Bronchial epithelial cell (primary cell): ENCODE measurements around the gene GPR75. TPM values are rescaled to one million over a fixed set of nuclear protein-coding genes. Genes with fewer than 3 reads are reported as not detected.
A peak's percentile ranks its signal among the peaks of the same experiment; 100 is the strongest.

Source experiments
- DNase-seq: peaks from one replicate; pipeline ENCODE4 v3.0.0-alpha.2; 2010; ENCODE audit warnings: low read depth
- FAIRE-seq: peaks from 2 replicates; lab custom pipeline; 2011; peaks lifted over from hg19 to GRCh38; lab: Jason Lieb, UNC
- H3K27me3 ChIP-seq: 2 replicates; pipeline ENCODE4 v1.5.1; 2011; ENCODE audit warnings: low read length; ENCODE audit not compliant: control insufficient read depth, insufficient read depth
- H3K36me3 ChIP-seq: 2 replicates; pipeline ENCODE4 v1.5.1; 2011; ENCODE audit warnings: low read length; ENCODE audit not compliant: control insufficient read depth, insufficient read depth
- H3K4me3 ChIP-seq: 2 replicates; pipeline ENCODE4 v1.5.1; 2011; ENCODE audit warnings: mild to moderate bottlenecking, low read depth, low read length, control low read depth
- total RNA-seq: library from RNA; depleted of rRNA; stranded (reverse); fragments of >200 nt; gene quantifications from 2 replicates; pipeline ENCODE4 v1.2.1, GENCODE V29; 2014
- TF ChIP-seq, protein P1 (sequence below): IDR thresholded peaks from 2 replicates; pipeline ENCODE4 v1.5.1; 2011; ENCODE audit warnings: mild to moderate bottlenecking, moderate library complexity, low read length, control low read depth, inconsistent platforms; ENCODE audit not compliant: insufficient read depth, severe bottlenecking

GPR75 gene
- total RNA-seq, 1 donor from 2014 or later, result 0.79 TPM

DNA sequence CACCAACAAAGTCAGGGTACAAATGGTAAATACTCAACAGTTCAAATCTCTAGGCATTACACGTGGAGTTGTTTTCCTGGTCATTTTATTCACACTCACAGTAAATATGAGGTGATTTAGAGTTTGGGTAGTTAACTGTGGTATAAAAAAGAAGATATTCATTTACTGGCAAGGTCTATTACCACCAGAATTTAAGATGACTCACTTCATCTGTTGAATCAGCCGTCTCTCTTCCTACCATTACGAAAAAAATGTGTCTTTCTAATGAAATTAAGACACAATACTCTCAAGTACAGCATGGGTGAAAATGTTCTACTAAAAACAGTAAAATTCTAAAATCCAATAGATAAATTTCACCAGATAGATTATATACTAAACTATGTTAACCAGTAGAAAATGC lies 21.0 kb upstream of the GPR75 start:
- Histone ChIP-seq H3K27me3 (no peaks in the 10 kb centered on the region), H3K36me3 (peaks cover 2% of the 10 kb centered on the region), H3K4me3 (no peak overlapping the region)
- TF ChIP-seq, protein P1, sequence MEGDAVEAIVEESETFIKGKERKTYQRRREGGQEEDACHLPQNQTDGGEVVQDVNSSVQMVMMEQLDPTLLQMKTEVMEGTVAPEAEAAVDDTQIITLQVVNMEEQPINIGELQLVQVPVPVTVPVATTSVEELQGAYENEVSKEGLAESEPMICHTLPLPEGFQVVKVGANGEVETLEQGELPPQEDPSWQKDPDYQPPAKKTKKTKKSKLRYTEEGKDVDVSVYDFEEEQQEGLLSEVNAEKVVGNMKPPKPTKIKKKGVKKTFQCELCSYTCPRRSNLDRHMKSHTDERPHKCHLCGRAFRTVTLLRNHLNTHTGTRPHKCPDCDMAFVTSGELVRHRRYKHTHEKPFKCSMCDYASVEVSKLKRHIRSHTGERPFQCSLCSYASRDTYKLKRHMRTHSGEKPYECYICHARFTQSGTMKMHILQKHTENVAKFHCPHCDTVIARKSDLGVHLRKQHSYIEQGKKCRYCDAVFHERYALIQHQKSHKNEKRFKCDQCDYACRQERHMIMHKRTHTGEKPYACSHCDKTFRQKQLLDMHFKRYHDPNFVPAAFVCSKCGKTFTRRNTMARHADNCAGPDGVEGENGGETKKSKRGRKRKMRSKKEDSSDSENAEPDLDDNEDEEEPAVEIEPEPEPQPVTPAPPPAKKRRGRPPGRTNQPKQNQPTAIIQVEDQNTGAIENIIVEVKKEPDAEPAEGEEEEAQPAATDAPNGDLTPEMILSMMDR, result no peak
- FAIRE-seq, result no peak
- DNase-seq, result peak; percentile 49

DNA sequence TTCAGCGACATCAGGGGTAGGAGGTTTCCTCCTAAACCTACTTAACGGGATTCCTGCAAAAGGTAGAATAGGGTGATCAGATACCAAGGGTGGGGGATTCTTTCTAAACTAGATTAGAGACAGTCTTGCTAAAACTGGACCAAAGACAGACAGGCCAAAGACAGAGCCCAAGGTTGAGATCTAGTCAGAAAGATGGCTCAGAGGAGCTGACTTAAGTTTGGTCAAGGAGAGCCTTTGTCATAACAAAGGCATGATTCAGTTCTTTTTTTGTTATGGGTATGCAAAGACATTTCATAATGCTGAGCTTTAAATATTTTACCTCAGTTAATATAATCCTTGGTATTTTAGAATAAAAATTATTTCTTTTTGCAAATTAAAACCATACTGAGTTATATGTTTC lies 17.8 kb upstream of the GPR75 start:
- FAIRE-seq, result no peak
- no peaks in the 10 kb centered on the region for H3K27me3 ChIP-seq
- TF ChIP-seq, protein P1, result no peak
- H3K36me3 ChIP-seq, result peaks cover 6% of the 10 kb centered on the region
- H3K4me3 ChIP-seq, result no peak overlapping the region
- no peak for DNase-seq

DNA sequence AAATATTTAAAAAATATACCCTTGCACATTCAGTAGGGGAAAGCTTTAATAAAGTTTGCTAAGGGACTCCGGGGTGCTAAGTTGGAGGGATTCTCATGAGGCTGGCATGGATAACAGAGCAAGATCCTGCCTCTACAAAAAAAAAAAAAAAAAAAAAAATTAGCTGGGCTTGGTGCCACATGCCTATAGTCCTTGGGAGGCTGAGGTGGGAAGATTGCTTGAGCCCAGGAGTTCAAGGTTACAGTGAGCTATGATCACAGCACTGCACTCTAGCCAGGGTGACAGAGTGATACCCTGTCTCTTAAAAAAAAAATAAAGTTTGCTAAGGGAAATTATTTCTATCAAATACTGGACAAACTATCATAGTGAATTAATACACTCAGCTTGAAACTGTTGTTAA lies 17.3 kb upstream of the GPR75 start:
- TF ChIP-seq, protein P1, result no peak
- H3K36me3 ChIP-seq, result peaks cover 6% of the 10 kb centered on the region
- DNase-seq, result no peak
- no peak overlapping the region for H3K4me3 ChIP-seq
- no peak for FAIRE-seq
- H3K27me3 ChIP-seq, result no peaks in the 10 kb centered on the region

DNA sequence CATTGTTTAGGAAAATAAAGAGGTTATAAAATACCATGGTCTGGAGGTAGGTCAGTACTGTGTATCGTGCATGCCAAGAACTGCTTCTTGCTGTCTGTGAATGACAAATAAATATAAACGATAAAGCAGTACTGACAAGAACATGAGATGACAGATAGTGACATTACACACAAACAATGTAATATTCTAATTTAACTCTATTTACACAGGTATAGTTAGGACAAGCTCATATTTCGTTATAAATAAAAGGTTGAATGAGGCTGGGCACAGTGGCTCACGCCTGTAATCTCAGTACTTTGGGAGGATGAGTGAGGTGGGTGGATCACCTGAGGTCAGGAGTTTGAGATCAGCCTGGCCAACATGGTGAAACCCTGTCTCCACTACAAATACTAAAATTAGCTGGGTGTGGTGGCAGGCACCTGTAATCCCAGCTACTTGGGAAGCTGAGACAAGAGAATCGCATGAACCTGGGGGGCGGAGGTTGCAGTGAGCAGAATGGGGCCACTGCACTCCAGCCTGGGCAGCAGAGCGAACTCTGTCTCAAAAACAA lies 14.7 kb upstream of the GPR75 start:
- Histone ChIP-seq H3K27me3 (no peaks in the 10 kb centered on the region), H3K36me3 (peaks cover 6% of the 10 kb centered on the region), H3K4me3 (no peak overlapping the region)
- FAIRE-seq (no peak), DNase-seq (no peak)
- TF ChIP-seq, protein P1, result no peak

DNA sequence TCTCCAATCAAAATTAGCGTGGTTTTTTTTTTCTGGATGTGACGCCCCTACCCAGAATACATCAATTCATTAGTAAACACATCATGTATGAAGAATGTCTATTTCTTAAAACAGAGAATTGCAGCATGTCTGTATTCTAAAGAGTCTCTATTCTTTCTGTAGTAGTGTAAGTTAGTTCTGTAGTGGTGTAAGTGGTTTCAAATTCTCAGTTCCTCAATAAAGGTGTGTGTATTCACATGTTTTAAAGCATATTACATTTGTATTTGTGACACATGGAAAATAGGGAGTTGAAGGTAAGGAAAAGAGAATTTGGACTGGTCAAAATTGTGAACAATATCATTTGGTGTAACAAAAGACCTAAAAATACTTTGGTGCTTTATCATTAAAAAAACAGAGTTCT lies 8.0 kb upstream of the GPR75 start:
- DNase-seq (no peak), FAIRE-seq (no peak)
- TF ChIP-seq, protein P1, result no peak
- Histone ChIP-seq H3K36me3 (peaks cover 5% of the 10 kb centered on the region), H3K4me3 (no peak overlapping the region), H3K27me3 (no peaks in the 10 kb centered on the region)

DNA sequence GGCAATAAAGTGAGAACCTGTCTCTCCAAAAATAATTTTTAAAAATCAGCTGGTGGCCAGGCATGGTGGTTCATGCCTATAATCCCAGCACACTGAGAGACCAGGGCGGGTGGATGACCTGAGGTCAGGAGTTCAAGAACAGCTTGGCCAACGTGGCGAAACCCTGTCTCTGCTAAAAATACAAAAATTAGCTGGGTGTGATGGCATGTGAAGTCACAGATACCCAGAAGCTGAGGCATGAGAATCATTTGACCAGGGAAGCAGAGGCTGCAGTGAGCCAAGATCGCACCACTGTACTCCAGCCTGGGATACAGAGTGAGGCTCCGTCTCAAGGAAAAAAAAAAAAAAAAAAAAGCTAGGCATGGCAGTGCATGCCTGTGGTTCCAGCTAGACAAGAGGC lies 7.4 kb upstream of the GPR75 start:
- peaks cover 5% of the 10 kb centered on the region for H3K36me3 ChIP-seq
- no peaks in the 10 kb centered on the region for H3K27me3 ChIP-seq
- TF ChIP-seq, protein P1, result no peak
- DNase-seq (no peak), FAIRE-seq (no peak)
- H3K4me3 ChIP-seq, result no peak overlapping the region
